HepG2 (cell line): ENCODE results near the gene DNLZ. TPM values are rescaled to one million over a fixed set of nuclear protein-coding genes. Genes with fewer than 3 reads are reported as not detected.

Experiments used
- ATAC-seq: fragments of 200-7000 bp; cut with Tn5 transposase; 3 replicates; pipeline ENCODE4 v1.9.1; 2020; ENCODE audit warnings: mild to moderate bottlenecking, moderate library complexity
- BruUV-seq: library from RNA; stranded (reverse); fragments of 400-500 nt; replicated peaks from 2 replicates; lab custom pipeline; 2021; lab: Mats Ljungman, UMichigan
- CTCF ChIA-PET: fragments of 300-600 bp; formaldehyde crosslinking; extraction: SDS; loops from one replicate; lab custom pipeline; 2021; ENCODE audit warnings: low total read pairs, inconsistent platforms, low intra/inter-chr PET ratio; lab: Yijun Ruan, JAX
- POLR2A ChIA-PET: fragments of 350-600 bp; sonication (Branson Sonifier 250); formaldehyde crosslinking; loops from one replicate; lab custom pipeline; 2020; ENCODE audit warnings: antibody characterized with exemption, inconsistent platforms; lab: Yijun Ruan, JAX
- DNase-seq: peaks from one replicate; pipeline ENCODE4 v3.0.0-alpha.2; 2015; ENCODE audit warnings: low spot score
- FAIRE-seq: peaks from 3 replicates; lab custom pipeline; 2011; peaks lifted over from hg19 to GRCh38; lab: Jason Lieb, UNC
- H2AFZ ChIP-seq: one replicate; pipeline ENCODE4 v1.6.1; 2011; ENCODE audit warnings: low read length, inconsistent platforms
- H3K27ac ChIP-seq: fragments of 300-600 bp; 3 replicates; pipeline ENCODE4 v1.8.0; 2011; ENCODE audit warnings: mixed run types, mild to moderate bottlenecking, mixed read lengths, low read length, inconsistent platforms; ENCODE audit not compliant: insufficient read depth; ENCODE audit errors: extremely low read length
- H3K27me3 ChIP-seq, 2 experiments: fragments of 200-600 bp in 1 of 2; 2 replicates in 1 of 2; 3 replicates in 1 of 2; pipeline versions ENCODE4 v1.6.0 to v1.8.0; 2011; ENCODE audit warnings: low read length in 2 of 2, mild to moderate bottlenecking in 2 of 2, moderate library complexity in 2 of 2, inconsistent platforms in 1 of 2; ENCODE audit not compliant: insufficient read depth in 2 of 2, control insufficient read depth in 1 of 2
- H3K36me3 ChIP-seq, 2 experiments: fragments of 200-600 bp in 1 of 2; replicated peaks in 1 of 2; 2 replicates in 1 of 2; 3 replicates in 1 of 2; pipeline versions ENCODE4 v1.5.1 to v1.8.0; 2011; ENCODE audit warnings: low read length in 2 of 2, inconsistent platforms in 1 of 2; ENCODE audit not compliant: insufficient read depth in 2 of 2, control insufficient read depth in 1 of 2
- H3K4me1 ChIP-seq: 2 replicates; pipeline ENCODE4 v1.5.1; 2012; ENCODE audit warnings: low read length, inconsistent platforms; ENCODE audit not compliant: insufficient read depth
- H3K4me2 ChIP-seq: 2 replicates; pipeline ENCODE4 v1.6.0; 2011; ENCODE audit warnings: low read depth, low read length, inconsistent platforms
- H3K4me3 ChIP-seq, 3 experiments: fragments of 200-600 bp in 1 of 3; sonication (generic), shearing (Covaris generic) in 1 of 3; replicated peaks in 1 of 3; 2 replicates each; pipeline ENCODE4 v1.5.1; 2011 to 2016; ENCODE audit warnings: low read length in 3 of 3, inconsistent platforms in 2 of 3, low read depth in 2 of 3, mild to moderate bottlenecking in 2 of 3, control low read depth in 1 of 3, mixed read lengths in 1 of 3; ENCODE audit not compliant: insufficient read depth in 1 of 3
- H3K79me2 ChIP-seq: one replicate; pipeline ENCODE4 v1.6.1; 2011; ENCODE audit warnings: low read length, inconsistent platforms; ENCODE audit not compliant: insufficient read depth
- H3K9ac ChIP-seq: 2 replicates; pipeline ENCODE4 v1.6.0; 2011; ENCODE audit warnings: mild to moderate bottlenecking, low read depth, low read length, inconsistent platforms; ENCODE audit not compliant: insufficient read depth
- H3K9me3 ChIP-seq: 2 replicates; pipeline ENCODE4 v1.5.1; 2012; ENCODE audit warnings: mild to moderate bottlenecking, low read length
- H4K20me1 ChIP-seq: 2 replicates; pipeline ENCODE4 v1.6.0; 2011; ENCODE audit warnings: inconsistent platforms, mild to moderate bottlenecking, low read length, moderate library complexity; ENCODE audit not compliant: insufficient read depth
- HES4 ChIP-seq: sonication (generic); formaldehyde crosslinking; IDR thresholded peaks from 2 replicates; pipeline ENCODE4 v1.9.0; 2021; ENCODE audit warnings: mild to moderate bottlenecking, missing genetic modification reagents, borderline replicate concordance
- HNRNPL ChIP-seq: fragments of 200-400 bp; formaldehyde crosslinking; IDR thresholded peaks from 2 replicates; pipeline ENCODE4 v1.6.1; 2017; ENCODE audit warnings: mild to moderate bottlenecking, low read depth, low read length
- KDM2A ChIP-seq: sonication (generic); formaldehyde crosslinking; IDR thresholded peaks from 2 replicates; pipeline ENCODE4 v1.4.0; 2020; ENCODE audit warnings: low read depth, missing genetic modification reagents, borderline replicate concordance
- KLF11 ChIP-seq: IDR thresholded peaks from 2 replicates; pipeline ENCODE4 v1.6.1; 2016; ENCODE audit warnings: missing compliant biosample characterization
- LBX2 ChIP-seq: sonication (generic); formaldehyde crosslinking; IDR thresholded peaks from 2 replicates; pipeline ENCODE4 v1.5.0; 2020; ENCODE audit warnings: missing genetic modification reagents, mild to moderate bottlenecking, borderline replicate concordance
- MXD4 ChIP-seq: IDR thresholded peaks from 2 replicates; pipeline ENCODE4 v1.6.1; 2016; ENCODE audit warnings: mild to moderate bottlenecking, missing biosample characterization, missing genetic modification reagents
- PATZ1 ChIP-seq: sonication (generic); formaldehyde crosslinking; IDR thresholded peaks from 2 replicates; pipeline ENCODE4 v1.4.0; 2020; ENCODE audit warnings: missing genetic modification reagents
- RAD21 ChIP-seq: fragments of 450-650 bp; formaldehyde crosslinking; IDR thresholded peaks from 2 replicates; pipeline ENCODE4 v1.5.0; 2020; ENCODE audit warnings: mild to moderate bottlenecking
- THAP11 ChIP-seq: IDR thresholded peaks from 2 replicates; pipeline ENCODE4 v1.6.1; 2016; ENCODE audit warnings: missing biosample characterization, missing genetic modification reagents
- ZBTB14 ChIP-seq: sonication (generic); formaldehyde crosslinking; IDR thresholded peaks from 2 replicates; pipeline ENCODE4 v1.4.0; 2020; ENCODE audit warnings: missing genetic modification reagents
- ZNF138 ChIP-seq: sonication (generic); formaldehyde crosslinking; IDR thresholded peaks from 2 replicates; pipeline ENCODE4 v1.5.0; 2020; ENCODE audit warnings: mild to moderate bottlenecking, low read depth, missing genetic modification reagents
- ZNF570 ChIP-seq: sonication (generic); formaldehyde crosslinking; IDR thresholded peaks from 2 replicates; pipeline ENCODE4 v1.4.0; 2020; ENCODE audit warnings: mild to moderate bottlenecking, missing genetic modification reagents, borderline replicate concordance
- ZNF768 ChIP-seq: sonication (generic); formaldehyde crosslinking; IDR thresholded peaks from 2 replicates; pipeline ENCODE4 v1.4.0; 2020; ENCODE audit warnings: missing genetic modification reagents
- whole genome bisulfite sequencing: methylation state at CpG from one replicate; pipeline ENCODE4 v1.1.6; 2017; ENCODE audit warnings: low lambda C conversion rate; 5-methylcytosine and 5-hydroxymethylcytosine counted together
- in situ Hi-C: cut with HindIII; loops from 2 replicates; pipeline ENCODE4 v1.10.0; 2017; ENCODE audit warnings: low pct_unique_long_range_greater_than_20kb; ENCODE audit not compliant: extremely low pct_ligation_motif_present
- intact Hi-C: fragments of 100-400 bp; cut with micrococcal nuclease; formaldehyde crosslinking; loops from one replicate; pipeline ENCODE4 v1.10.0; 2022; ENCODE audit not compliant: unreplicated experiment
- polyA plus RNA-seq, 8 experiments: library from polyadenylated mRNA; depleted of rRNA in 3 of 8; stranded (reverse) in 7 of 8; unstranded in 1 of 8; fragments of >200 nt; fragmentation: Illumina TruSeq in 4 of 8; extraction: Trizol in 4 of 8; gene quantifications; 2 replicates each; pipeline versions ENCODE4 v1.2.1 to v1.2.3, GENCODE V29; 2011 to 2016; ENCODE audit warnings: low read depth in 4 of 8, missing spikeins in 1 of 8, mixed read lengths in 1 of 8; ENCODE audit not compliant: insufficient read depth in 1 of 8
- total RNA-seq, 5 experiments: library from RNA; depleted of rRNA; stranded (reverse); fragments of >200 nt; fragmentation: Illumina TruSeq; extraction: Trizol; gene quantifications; 2 replicates each; pipeline ENCODE4 v1.2.3, GENCODE V29; 2016; ENCODE audit warnings: low read depth in 1 of 5
- TF ChIP-seq, protein P1 (sequence below): sonication (generic); formaldehyde crosslinking; IDR thresholded peaks from 2 replicates; pipeline ENCODE4 v1.8.1; 2023; ENCODE audit warnings: missing genetic modification reagents, inconsistent platforms, borderline replicate concordance
- TF ChIP-seq, protein P2 (sequence below): sonication (generic); formaldehyde crosslinking; IDR thresholded peaks from 2 replicates; pipeline ENCODE4 v1.4.0; 2020; ENCODE audit warnings: mild to moderate bottlenecking, missing genetic modification reagents

DNLZ gene
- total and polyA plus RNA-seq, 2 of the 13 experiments (the other 11 are each of a cell fraction or from before 2014, with no cell fraction given) = 3.4 to 8.0 TPM

- H3K27ac ChIP-seq = no peak overlapping the region
- intact Hi-C loops = loop anchor here (2.0 kb wide), 1 partner anchor 60 kb away; the partner anchor contains the start of gene CARD9
- TF ChIP-seq HNRNPL (0 out of 2 replicates have a peak, but pooled peaks have one; percentile 46), HES4 (no peak), ZNF138 (no peak), PATZ1 (peak; percentile 56), MXD4 (CRISPR knock-in tag) (no peak), RAD21 (CRISPR knock-in tag) (peak; percentile 80), KLF11 (CRISPR knock-in tag) (no peak), LBX2 (CRISPR knock-in tag) (no peak), THAP11 (CRISPR knock-in tag) (no peak), ZNF570 (CRISPR knock-in tag) (no peak), ZNF768 (CRISPR knock-in tag) (0 out of 2 replicates have a peak, but pooled peaks have one; percentile 22), ZBTB14 (CRISPR knock-in tag) (no peak), KDM2A (CRISPR knock-in tag) (peak; percentile 51; the same call in 1 of the 2 replicates)
- TF ChIP-seq, protein P1, sequence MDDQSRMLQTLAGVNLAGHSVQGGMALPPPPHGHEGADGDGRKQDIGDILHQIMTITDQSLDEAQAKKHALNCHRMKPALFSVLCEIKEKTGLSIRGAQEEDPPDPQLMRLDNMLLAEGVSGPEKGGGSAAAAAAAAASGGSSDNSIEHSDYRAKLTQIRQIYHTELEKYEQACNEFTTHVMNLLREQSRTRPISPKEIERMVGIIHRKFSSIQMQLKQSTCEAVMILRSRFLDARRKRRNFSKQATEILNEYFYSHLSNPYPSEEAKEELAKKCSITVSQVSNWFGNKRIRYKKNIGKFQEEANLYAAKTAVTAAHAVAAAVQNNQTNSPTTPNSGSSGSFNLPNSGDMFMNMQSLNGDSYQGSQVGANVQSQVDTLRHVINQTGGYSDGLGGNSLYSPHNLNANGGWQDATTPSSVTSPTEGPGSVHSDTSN (CRISPR knock-in tag) = no peak
- TF ChIP-seq, protein P2, sequence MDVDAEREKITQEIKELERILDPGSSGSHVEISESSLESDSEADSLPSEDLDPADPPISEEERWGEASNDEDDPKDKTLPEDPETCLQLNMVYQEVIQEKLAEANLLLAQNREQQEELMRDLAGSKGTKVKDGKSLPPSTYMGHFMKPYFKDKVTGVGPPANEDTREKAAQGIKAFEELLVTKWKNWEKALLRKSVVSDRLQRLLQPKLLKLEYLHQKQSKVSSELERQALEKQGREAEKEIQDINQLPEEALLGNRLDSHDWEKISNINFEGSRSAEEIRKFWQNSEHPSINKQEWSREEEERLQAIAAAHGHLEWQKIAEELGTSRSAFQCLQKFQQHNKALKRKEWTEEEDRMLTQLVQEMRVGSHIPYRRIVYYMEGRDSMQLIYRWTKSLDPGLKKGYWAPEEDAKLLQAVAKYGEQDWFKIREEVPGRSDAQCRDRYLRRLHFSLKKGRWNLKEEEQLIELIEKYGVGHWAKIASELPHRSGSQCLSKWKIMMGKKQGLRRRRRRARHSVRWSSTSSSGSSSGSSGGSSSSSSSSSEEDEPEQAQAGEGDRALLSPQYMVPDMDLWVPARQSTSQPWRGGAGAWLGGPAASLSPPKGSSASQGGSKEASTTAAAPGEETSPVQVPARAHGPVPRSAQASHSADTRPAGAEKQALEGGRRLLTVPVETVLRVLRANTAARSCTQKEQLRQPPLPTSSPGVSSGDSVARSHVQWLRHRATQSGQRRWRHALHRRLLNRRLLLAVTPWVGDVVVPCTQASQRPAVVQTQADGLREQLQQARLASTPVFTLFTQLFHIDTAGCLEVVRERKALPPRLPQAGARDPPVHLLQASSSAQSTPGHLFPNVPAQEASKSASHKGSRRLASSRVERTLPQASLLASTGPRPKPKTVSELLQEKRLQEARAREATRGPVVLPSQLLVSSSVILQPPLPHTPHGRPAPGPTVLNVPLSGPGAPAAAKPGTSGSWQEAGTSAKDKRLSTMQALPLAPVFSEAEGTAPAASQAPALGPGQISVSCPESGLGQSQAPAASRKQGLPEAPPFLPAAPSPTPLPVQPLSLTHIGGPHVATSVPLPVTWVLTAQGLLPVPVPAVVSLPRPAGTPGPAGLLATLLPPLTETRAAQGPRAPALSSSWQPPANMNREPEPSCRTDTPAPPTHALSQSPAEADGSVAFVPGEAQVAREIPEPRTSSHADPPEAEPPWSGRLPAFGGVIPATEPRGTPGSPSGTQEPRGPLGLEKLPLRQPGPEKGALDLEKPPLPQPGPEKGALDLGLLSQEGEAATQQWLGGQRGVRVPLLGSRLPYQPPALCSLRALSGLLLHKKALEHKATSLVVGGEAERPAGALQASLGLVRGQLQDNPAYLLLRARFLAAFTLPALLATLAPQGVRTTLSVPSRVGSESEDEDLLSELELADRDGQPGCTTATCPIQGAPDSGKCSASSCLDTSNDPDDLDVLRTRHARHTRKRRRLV (CRISPR knock-in tag) = no peak
Measured at GRCh38 chr9:136312436-136312835, 51.1 kb downstream of the DNLZ start.

More at GRCh38 chr9:136312436-136312835, 51.1 kb downstream of the DNLZ start:
- H2AFZ ChIP-seq = no peak overlapping the region
- in situ Hi-C loops = no loop called here
- ChIA-PET CTCF (interaction anchor here (1.2 to 1.5 kb wide), 3 partner anchors 51 to 88 kb away, joined by 4 to 15 read pairs (median 6); partner anchors contain the start of genes DNLZ and SNAPC4), POLR2A (interaction anchor here (2.1 kb wide), 1 partner anchor 51 kb away, joined by 7 read pairs; no protein-coding TSS in a partner anchor)
- H3K4me1 ChIP-seq = peaks cover 44% of the 10 kb centered on the region
- ATAC-seq (peak; percentile 79), FAIRE-seq (no peak), DNase-seq (no peak)
- H3K27me3 ChIP-seq = no peaks in the 10 kb centered on the region; a peak in 3 of 5 replicates
- H3K79me2 ChIP-seq = no peaks in the 10 kb centered on the region
- no peak overlapping the region for H3K9ac ChIP-seq
- H4K20me1 ChIP-seq = no peaks in the 10 kb centered on the region
- H3K9me3 ChIP-seq = peaks cover 16% of the 10 kb centered on the region
- H3K4me3 ChIP-seq = no peak overlapping the region; a peak in 1 of 6 replicates
- BruUV-seq = no TSS peak
- H3K36me3 ChIP-seq = no peaks in the 10 kb centered on the region
- H3K4me2 ChIP-seq = no peak overlapping the region
- WGBS = 51% methylated on average over 7 of the region's 12 CpGs
